HG03064 (cell line): ENCODE results near the gene NT5C2.
A peak's percentile ranks its signal among the peaks of the same experiment; 100 is the strongest.
"Not testable (repeated sequence)": the region's sequence is repeated elsewhere in the genome, so short reads cannot be mapped to it uniquely, and the experiment has no call there.

Experiments
- ATAC-seq: cut with Tn5 transposase; IDR thresholded peaks from one replicate; pipeline ENCODE4 v1.9.1; 2021; ENCODE audit warnings: low read depth; ENCODE audit not compliant: unreplicated experiment

NT5C2 gene

DNA sequence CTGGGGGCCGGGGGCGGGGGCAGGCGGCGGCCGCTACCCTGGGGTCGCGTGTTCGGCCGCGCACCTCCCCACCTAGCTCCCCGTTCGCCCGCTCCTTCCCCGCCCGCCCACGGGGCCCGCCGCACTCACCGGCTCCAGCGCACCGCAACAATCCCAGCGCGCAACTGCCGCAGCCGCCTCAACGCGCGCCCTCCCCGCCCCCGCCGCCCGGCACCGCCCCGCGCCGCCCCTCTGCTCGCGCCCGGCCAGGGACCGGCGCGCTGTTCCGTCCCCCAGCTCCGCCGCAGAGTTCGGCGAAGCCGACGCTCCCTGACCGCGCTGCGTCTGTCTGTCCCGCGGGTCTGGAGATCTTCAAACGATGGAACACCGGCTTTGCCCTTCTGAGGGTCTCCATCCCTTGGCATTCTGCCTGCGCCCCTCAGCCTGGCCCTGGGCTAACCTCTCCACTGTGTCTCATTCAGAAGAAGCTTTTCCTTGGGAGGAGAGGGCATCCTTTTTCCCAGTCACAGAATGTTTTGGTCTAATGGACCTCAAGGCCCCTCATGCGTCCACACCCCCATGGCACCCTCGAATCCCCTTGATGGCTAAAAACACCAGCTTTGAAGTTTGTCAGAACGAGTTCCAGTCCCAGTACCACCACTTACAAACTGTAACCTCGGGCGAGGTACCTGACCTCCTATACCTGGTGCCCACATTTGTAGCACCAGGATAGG, at the start of gene NT5C2:
TSS of gene NT5C2 (minus strand) at position 166 of the 713 bp plus-strand sequence. CDS start 18,314 bp downstream, outside the sequence.
- ATAC-seq: peak; percentile 62

DNA sequence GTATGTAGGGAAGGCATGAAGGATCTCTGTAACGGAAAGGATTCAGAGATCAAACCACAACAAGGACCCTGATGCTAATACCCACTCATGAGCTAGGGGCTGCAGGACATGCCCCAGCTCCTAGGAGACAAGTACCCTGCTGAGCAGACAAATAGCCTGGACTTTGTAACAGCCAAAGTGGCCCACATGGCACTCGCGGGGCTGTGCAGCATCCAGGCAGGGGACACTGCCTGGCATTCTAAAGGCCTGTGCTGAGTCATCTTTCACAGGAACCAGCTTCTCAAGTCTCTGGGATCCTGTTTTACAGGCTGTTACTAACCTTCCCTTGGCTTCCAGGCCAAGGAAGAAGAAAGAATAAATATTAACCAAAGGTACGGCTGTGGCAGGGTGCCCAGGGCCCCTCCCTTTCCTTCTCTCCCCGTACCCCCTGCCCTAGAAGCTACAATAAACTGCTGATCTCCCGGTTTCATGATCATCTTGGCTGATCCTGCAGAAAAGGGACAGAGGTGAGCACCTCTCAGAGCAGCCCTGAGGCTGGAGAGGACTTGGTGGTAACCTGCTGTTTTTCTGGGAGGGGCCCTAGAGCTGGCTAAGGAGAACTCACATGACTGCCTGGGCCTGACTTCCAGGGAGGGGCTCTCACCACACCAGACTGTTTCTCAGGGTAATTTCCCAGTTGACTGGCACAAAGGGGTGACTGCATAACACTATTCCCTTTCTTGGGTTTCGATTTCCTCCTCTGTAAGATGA, 48.4 kb upstream of the NT5C2 start:
- no peak for ATAC-seq

GRCh38 chr10:103238506-103239252, 45.6 kb upstream of the NT5C2 start:
- ATAC-seq: no peak

DNA sequence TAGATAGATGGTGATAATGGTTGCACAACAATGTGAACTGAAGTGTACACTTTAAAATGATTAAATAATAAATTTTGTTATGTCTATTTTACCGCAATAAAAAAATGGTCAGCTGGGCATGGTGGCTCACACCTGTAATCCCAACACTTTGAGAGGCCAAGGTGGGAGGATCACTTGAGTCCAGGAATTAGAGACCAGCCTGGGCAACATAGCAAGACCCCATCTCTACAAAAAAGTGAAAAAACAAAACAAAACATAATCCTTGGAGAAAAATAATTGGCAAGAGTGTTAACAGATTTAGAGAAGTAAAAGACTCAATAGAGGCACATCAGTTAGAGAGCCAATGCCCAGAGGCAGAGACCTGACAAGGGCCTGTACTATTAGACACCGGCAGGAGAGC, 42.7 kb upstream of the NT5C2 start:
- no peak for ATAC-seq

- no peak for ATAC-seq
These were observed 39.9 kb upstream of the NT5C2 start for GRCh38 chr10:103232772-103233488.

GRCh38 chr10:103232131-103232673, 39.1 kb upstream of the NT5C2 start:
- no peak for ATAC-seq

DNA sequence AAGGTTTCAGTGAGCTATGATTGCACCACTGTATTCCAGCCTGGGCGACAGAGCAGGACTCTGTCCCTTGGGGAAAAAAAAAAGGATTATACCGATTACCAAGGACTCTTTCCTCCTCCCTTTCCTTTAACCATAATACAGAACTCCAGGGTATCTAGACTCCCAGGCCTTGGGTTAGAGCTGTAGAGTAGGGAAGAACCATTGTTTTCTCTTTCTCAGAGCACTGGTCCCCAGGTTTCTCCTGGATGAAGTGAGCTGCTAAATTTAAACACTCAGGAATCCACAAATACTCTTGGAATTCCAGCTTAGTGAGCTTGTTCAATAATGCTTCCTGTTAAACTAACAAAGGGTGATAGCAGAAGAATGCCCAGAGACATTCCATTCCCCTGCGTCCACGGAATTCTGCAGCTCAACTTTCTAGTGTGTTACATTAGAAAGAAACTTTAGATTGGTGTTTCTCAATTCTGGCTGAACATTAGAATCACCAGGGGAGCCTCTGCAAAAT, 38.0 kb upstream of the NT5C2 start:
- ATAC-seq: no peak

GRCh38 chr10:103227416-103227815, 34.3 kb upstream of the NT5C2 start:
- no peak for ATAC-seq

- ATAC-seq: no peak
These were observed 32.9 kb upstream of the NT5C2 start for GRCh38 chr10:103225939-103226338.

DNA sequence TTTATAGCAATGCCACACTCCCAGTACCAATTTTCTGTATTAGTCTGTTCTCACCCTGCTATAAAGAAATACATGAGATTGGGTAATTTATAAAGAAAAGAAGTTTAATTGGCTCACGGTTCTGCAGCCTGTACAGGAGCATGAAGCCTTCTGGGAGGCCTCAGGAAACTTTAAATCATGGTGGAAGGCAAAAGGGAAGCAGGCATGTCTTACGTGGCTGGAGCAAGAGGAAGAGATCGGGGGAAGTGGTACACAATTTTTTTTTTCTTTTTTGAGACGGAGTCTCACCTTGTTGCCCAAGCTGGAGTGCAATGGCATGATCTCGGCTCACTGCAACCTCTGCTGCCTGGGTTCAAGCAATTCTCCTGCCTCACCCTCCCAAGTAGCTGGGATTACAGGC, 31.6 kb upstream of the NT5C2 start:
- not testable (repeated sequence) for ATAC-seq

GRCh38 chr10:103224133-103224532, 31.1 kb upstream of the NT5C2 start:
- no peak for ATAC-seq

- not testable (repeated sequence) for ATAC-seq
These were observed 23.3 kb upstream of the NT5C2 start for GRCh38 chr10:103216362-103216761.

- no peak for ATAC-seq
These were observed 22.5 kb upstream of the NT5C2 start for GRCh38 chr10:103215601-103216000.

DNA sequence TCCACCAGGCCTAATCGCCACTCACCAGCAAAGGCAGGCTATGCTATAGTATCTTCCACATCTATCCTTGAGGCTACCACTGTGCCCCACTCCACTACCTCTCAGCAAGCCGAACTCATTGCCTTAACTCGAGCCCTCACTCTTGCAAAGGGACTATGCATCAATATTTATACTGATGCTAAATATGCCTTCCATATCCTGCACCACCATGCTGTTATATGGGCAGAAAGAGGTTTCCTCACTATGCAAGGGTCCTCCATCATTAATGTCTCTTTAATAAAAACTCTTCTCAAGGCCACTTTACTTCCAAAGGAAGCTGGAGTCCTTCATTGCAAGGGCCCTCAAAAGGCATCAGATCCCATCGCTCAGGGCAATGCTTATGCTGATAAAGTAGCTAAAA, 17.2 kb upstream of the NT5C2 start:
- ATAC-seq: not testable (repeated sequence)

GRCh38 chr10:103207643-103208042, 14.6 kb upstream of the NT5C2 start:
- not testable (repeated sequence) for ATAC-seq

GRCh38 chr10:103207141-103207540, 14.1 kb upstream of the NT5C2 start:
- no peak for ATAC-seq

GRCh38 chr10:103206715-103207114, 13.6 kb upstream of the NT5C2 start:
- not testable (repeated sequence) for ATAC-seq

- ATAC-seq: not testable (repeated sequence)
These were observed 12.3 kb upstream of the NT5C2 start for GRCh38 chr10:103205401-103205800.

GRCh38 chr10:103204353-103205255, 11.5 kb upstream of the NT5C2 start:
- no peak for ATAC-seq
